ENCODE measurements around the gene PTGFRN.
"Not testable (repeated sequence)": the region's sequence is repeated elsewhere in the genome, so short reads cannot be mapped to it uniquely, and the experiment has no call there.

PTGFRN gene

DNA sequence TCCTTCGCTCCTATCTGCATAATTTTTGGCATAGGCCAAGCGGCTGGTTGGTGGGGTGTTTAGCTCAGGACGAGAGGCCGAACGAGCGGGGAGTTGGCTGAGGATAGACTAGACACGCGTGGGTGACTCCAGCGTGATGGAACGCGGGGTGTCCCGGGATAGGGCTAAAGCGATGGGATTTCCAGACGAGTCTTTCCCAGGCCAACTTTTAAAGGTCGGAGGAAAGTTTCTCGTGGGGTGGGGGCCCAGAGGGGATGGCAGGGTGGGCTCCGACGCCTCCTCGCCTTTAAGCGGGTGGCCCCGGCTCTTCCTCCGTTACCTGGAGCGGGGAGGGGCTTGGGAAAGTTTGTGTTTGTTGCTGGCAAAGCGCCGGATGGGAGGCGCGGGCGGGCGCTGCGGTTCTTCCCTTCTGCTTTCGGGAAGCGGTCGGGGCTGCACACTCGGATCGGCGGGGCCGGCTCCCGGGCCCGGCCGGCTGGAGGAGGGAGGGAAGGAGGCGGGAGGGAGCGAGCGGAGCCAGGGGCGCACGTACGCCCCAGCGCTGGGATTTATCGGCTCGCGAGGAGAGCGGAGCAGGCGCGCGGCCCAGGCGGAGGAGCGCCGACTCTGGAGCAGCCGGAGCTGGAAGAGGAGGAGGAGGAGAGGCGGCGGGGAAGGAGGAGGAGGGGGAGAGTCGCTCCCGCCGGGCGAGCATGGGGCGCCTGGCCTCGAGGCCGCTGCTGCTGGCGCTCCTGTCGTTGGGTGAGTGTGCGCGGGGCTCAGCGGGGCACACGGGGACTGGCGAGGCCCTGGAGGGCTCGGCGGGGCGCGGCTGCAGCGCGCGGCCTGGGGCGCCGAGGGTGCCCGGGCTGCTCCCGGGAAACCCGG lies at the start of gene PTGFRN:
PTGFRN (plus strand) TSS at position 405 of the 867 bp plus-strand sequence; CDS start at position 693, 288 bp downstream.
- DNase-seq (ENCODE audit: low spot score): peak; percentile 35

DNA sequence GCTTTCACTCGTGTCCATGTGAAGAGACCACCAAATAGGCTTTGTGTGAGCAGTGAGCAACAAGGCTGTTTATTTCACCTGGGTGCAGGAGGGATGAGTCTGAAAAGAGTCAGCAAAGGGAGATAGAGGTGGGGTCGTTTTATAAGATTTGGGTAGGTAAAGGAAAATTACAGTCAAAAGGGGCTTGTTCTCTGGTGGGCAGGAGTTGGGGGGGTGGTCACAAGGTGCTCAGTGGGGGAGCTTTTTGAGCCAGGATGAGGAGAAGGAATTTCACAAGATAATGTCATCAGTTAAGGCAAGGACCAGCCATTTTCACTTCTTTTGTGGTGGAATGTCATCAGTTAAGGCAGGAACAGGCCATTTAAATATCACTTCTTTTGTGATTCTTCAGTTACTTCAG lies 49.5 kb upstream of the PTGFRN start:
- not testable (repeated sequence) for DNase-seq (ENCODE audit: low spot score)

DNA sequence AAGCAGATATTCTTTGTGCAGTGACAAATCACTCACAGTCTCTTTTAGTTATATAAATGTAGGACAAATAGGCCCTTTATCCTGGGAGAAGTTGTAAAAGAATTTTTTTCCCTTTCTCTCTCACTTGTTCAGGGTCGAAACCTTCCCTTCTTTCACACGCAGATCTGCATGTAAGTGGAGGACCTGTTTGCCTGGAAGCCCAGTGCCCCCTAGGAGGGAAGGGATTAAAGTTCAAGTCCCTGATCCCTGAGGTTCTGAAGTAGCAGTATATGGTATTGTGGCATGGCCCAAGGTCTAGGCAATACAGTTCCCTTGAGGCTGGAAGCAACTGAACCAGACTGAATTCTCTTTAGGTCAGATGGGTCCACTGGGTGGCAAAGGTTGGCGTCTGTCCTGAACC lies 48.6 kb upstream of the PTGFRN start:
- DNase-seq (ENCODE audit: low spot score): no peak

- DNase-seq (ENCODE audit: low spot score): not testable (repeated sequence)
These were observed 46.7 kb upstream of the PTGFRN start for GRCh38 chr1:116863031-116863430.

- not testable (repeated sequence) for DNase-seq (ENCODE audit: low spot score)
These were observed 43.2 kb upstream of the PTGFRN start for GRCh38 chr1:116866478-116866877.

GRCh38 chr1:116868385-116868784 lies 41.3 kb upstream of the PTGFRN start:
- peak; percentile 43 for DNase-seq (ENCODE audit: low spot score)

- DNase-seq (ENCODE audit: low spot score): no peak
These were observed 40.1 kb upstream of the PTGFRN start for GRCh38 chr1:116869611-116870010.

DNA sequence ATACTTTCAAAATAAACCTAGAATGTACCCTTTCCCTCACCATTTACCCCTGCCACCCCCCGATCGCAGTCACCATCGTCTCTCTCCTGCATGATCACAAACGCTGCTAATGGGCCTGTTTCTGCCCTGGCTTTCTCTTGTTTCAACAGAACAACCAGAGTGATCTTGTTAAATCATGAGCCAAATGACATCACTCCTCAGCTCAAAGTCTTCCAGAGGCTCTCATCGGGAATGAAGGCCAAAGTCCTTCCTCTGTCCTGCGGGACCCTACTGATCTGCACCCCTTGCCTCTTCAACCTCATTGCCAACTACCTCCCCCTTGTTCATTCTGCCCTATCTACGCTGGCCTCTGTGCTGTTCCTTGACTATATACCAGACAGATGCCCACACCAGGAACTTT lies 39.4 kb upstream of the PTGFRN start:
- DNase-seq (ENCODE audit: low spot score): no peak

GRCh38 chr1:116871779-116872146 lies 38.0 kb upstream of the PTGFRN start:
- DNase-seq (ENCODE audit: low spot score): no peak

DNA sequence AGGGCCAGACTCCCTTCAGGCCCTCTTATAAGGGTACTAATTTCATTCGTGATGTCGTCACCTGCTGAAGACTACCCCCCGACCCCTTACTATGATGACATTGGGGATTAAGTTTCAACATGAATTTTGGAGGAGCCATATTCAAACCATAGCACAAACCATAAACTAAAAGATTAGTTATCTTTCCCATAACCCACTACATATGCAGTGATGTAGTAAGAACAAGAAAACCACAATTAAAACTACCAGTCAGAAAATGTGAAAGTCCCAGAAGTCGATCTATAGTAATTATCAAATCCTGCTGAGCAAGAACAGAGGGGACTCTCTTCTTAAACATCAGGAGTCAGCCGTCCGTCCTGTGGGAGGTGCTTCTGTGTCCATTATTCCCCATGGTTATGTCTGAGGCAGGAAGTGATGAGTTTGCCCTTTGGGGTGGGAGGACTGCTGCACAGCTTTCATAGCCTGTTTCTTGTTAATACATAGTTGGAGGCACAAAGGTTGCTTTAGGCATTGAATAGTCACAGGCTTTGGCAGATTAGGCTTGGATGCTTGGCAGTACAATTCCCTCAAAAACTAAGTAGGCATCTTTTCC lies 35.9 kb upstream of the PTGFRN start:
- no peak for DNase-seq (ENCODE audit: low spot score)

- no peak for DNase-seq (ENCODE audit: low spot score)
These were observed 34.9 kb upstream of the PTGFRN start for GRCh38 chr1:116874733-116875249.

DNA sequence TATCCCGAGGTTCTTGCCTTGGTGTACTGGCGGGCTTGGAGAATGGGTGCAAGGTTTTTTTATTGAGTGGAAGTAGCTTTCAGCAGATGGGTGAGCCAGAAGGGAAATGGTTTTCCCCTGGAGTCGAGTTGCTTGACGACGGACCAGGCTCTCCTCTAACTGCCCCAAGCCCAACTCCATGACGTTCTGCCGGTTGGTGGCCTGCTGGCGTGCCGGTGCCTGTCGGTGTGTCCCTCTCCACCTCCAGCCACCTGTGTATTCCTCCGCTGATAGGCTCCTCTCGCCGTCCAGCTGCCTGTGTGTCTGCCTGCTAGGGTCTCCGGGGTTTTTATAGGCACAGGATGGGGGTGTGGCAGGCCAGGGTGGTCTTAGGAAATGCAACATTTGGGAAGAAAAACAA lies 34.3 kb upstream of the PTGFRN start:
- DNase-seq (ENCODE audit: low spot score): no peak

GRCh38 chr1:116875946-116876345 lies 33.8 kb upstream of the PTGFRN start:
- not testable (repeated sequence) for DNase-seq (ENCODE audit: low spot score)

DNA sequence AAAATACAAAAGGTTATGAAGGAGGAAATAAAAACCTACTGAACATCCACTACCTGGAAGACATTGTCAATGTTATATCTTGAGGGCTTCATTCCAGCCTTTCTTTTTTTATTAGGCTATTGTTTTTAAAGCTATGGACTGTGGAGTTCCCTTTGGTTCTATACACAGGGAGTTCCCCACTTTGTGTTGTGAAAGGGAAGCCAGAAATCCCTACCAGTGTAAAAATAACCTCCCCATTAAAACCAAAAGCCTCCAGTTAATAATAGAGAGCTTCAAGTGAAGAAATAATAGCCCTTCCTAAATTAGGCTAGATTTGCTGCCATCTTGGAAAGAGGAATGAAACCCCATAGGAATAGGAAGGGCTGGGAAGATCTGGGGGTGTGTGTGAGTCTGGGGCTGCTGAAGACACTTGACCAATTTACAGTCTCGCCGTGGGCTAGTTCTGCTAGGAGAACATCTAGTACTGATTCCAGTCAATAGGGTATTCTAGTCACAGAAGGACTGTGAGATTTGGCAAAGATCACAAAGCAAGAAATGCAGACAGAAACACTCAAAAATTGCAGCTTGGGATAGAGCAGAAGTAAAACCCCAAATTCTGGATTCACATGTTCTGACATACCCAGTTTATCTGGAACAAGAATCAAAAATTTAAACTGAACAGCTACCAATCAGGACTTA lies 32.4 kb upstream of the PTGFRN start:
- peak; percentile 32 for DNase-seq (ENCODE audit: low spot score)

DNA sequence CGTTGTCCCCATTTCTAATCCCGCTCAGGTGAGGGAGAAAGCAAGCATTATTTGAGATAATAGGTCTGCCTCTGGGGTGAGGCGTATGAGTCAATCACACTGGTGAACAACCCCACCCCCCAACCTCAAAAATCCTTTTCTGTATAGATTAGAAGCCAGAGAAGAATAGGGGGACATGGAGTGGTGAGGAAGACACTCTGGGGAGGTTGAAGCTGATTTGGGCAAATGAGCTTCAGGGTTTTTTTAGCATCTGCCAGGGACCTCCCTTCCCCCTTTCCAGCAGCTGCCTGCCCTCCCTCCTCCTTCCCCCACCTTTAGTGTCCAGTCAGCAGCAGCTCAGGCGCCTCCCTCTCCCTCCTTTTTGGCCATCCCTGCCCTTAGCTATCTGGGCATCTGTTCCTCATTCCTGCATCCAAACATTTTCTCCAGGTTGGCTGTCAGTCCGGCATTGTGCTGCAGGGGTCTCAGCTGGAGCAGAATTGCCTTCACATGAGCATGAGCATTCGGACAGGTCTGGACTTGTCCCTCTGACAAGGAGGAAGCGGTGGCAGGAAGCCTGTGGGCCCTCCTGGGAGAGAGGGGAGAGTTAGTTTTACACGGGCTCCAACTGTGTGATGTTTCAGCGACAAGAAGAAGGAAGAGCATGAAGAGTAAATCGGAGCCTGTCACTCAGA lies 30.8 kb upstream of the PTGFRN start:
- DNase-seq (ENCODE audit: low spot score): peak; percentile 75

DNA sequence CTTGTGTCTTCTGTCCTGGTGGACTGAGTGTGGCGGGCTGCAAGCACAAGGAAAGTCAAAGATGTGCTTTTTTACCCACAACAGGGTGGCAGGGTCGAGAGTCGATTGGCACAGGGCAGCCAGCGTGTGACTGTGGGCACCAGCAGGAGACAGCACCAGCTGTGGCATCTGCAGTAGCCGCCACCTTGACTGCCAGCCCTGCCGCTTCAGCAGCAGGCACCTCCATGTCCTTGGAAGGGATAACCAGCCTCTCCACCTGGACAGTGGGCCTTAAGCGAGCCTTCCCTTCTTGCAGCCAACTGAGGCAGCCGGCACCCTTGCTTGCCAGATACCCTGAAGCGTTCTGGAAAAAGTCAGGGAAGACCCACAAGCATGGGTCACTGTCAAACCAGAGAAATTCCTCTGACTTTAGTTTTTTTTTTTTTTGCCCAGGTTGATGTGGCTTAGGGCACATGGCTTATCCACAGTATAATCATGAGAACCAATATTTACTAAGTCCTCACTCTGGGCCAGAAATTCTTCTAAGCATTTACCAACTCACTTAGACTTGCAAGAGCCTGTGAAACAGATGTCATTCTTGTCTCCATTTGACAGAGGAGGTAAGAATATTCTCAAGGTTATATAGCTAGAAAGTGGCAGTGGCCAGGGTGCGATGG lies 30.1 kb upstream of the PTGFRN start:
- no peak for DNase-seq (ENCODE audit: low spot score)

GRCh38 chr1:116880917-116881316 lies 28.8 kb upstream of the PTGFRN start:
- peak; percentile 61 for DNase-seq (ENCODE audit: low spot score)

DNA sequence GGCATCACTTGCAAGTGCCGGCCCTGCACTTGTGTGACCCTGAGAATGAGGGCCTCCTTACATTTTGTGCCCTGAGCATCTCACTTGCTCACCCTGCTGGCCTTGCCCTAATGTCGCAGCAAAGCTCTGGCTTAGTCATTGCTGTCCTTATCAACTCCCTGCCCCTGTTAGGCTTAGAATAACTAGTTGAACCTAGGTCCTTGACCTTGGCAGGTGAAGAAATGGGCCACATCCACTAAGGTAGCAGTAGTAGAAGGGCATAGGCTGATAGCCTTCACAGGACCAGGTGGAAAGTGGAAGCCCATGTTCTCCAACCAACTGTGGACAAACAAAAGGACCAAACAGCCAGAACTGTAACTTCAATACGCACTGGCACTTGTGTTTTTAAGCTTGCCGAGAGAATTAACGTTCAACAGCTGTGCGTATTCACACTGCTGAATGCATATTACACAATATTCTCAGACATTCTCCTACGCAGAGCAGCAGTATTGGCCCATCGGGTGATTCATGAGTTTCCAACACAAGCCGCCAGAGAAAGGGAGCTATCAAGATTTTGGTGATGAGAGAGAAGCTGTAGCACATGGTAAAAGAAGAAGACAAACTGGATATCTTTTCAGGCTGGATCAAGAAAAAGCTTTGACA lies 27.7 kb upstream of the PTGFRN start:
- DNase-seq (ENCODE audit: low spot score): peak; percentile 50

DNA sequence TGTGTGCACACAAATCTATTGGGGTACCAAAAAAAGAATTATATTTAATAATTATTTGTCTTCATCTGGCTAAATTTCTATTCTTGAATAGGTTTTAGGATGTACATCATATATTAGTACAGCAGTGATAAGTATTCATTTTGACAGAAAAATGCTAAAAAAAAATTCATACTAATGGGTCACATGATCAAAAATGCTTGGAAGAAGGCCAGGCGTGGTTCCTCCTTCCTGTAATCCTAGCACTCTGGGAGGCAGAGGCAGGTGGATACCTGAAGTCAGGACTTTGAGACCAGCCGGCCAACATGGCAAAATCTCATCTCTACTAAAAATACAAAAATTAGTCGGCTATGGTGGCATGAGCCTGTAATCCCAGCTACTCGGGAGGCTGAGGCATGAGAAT lies 26.9 kb upstream of the PTGFRN start:
- no peak for DNase-seq (ENCODE audit: low spot score)

DNA sequence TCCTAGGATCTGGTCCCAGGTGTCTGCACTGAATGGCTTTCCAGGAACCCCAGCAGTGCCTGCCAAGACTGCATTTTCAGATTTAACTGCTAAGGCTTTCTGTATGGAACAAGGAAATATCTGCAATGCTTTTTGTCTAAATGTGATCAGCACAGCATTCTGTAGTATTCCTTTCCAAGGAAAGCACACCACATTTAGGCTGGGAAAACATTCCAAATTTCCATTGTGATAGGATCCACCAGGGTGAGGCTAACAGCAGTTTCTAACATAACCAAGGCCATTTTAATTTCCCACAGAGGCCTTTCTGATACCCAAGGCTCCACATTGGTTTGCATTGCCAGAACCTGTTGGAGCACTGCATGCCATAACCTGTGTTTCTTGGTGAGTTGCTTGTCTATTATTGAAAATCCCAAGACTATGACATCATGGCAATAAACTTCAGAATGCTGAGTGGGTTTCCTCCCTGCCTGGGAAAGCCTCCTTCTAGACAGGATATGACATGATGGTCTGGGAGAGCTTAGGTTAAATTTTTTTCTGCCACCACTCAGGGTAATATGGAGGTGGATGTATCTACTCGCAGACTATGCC lies 23.3 kb upstream of the PTGFRN start:
- DNase-seq (ENCODE audit: low spot score): no peak

- DNase-seq (ENCODE audit: low spot score): no peak
These were observed 22.5 kb upstream of the PTGFRN start for GRCh38 chr1:116887212-116887611.

All from cerebellar cortex (tissue), 1 donor.